ENCODE results near the gene TTLL12.
"Not testable (repeated sequence)": the region's sequence is repeated elsewhere in the genome, so short reads cannot be mapped to it uniquely, and the experiment has no call there.

Gene TTLL12

DNA sequence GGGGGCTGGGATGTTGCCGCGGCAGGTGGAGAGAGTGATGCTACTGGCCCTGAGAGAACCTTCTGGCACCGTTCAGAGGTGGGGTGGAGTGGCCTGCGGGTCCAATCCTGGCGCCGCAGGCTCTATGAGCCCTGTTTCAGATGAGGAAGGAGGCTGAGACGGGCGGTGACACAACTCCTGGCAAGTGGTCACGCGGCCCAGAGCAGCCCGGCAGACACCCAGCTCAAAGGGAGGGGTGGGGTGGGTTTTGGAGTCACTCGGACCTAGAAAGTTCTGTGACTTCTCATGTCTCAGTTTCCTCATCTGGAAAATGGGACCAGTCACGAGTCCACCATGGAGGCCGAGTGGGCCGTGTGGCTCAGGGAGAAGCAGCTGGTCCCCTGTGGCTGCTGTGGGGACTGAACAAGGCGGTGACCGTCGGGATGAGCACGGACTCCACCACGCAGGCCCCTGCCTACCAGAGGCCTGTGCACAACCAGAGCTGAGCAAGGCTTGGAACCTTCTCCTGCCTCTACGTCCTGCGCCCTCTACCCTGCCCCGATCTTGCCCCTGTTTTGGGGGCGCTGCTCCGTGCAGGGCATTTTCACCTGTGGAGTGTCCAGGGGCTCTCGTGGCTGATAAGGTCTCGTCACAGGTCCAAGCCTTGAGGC lies 31.9 kb downstream of the TTLL12 start:
- no peak for DNase-seq (ENCODE audit: low read depth in 2 of 2)

DNA sequence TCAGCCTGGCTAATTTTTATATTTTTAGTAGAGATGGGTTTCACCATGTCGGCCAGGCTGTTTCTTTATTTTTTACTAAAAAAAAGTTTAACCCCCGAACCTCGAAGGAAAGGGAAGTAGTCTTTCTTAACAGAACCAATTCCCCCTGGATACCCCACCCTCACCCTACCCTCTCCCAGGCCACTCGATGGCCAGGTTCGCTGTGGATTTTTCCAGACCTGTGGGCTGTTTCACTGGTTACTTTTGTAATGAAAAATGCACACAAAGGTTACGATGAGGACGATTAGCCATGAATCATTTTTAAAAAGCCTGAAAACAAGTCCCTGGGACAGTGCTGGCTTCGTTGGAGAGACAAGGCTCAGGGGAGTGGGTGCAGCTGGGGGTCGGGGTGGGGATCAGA lies 33.0 kb downstream of the TTLL12 start:
- DNase-seq (ENCODE audit: low read depth in 2 of 2): no peak

DNA sequence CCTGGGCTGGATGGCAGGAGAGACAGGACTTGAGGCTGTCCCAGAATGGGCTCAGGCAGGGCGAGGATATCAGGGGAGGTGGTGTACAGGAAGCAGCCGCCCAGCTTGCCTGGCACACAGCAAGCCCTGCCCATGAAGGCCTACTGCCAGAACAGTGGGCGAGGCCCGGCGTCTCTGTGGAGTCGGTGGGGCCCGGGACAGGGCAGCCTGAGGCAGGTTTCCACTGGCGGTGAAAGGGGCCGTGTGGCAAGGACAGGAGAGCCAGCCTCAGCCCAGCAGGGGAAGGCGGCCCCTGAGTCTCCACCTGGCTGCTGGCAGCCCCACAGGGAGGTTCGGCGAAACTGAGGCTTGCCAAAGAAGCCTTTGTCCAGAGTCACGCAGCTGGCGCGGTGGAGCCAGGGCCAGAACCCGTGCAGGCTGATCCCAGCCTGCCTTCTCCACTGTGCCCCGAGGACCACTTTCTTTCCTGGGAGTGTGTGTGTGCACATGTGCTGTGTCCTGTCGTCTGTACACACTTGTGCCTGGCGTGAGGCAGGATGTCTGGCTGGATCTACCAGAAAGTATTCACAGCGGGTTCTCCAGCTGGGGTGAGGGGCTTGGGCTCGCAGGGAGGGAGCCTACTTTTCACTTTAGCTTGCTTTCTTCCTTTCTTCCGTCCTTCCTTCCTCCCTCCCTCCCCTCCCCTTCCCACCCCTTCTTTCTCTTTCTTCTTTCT lies 34.4 kb downstream of the TTLL12 start:
- peak in 1 of 2 donors; percentile 34 for DNase-seq (ENCODE audit: low read depth in 2 of 2)

DNA sequence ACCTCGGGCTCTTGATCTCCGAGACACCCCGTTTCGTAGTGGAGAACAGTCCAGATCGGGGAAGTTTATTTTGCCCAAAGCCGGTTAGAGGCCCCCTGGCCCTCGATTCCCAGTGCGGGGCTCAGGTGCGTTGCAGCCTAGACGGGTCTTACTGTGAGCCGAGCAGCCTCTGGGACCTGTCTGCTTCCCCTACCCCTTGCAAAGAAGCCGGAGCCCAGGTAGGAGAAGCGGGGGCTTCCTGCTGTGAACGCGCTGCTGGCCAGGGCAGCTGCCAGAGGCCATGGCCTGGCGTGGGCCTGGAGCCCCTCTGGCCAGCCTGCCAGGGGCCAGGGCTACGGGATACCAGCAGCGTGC lies 35.0 kb downstream of the TTLL12 start:
- no peak for DNase-seq (ENCODE audit: low read depth in 2 of 2)

DNA sequence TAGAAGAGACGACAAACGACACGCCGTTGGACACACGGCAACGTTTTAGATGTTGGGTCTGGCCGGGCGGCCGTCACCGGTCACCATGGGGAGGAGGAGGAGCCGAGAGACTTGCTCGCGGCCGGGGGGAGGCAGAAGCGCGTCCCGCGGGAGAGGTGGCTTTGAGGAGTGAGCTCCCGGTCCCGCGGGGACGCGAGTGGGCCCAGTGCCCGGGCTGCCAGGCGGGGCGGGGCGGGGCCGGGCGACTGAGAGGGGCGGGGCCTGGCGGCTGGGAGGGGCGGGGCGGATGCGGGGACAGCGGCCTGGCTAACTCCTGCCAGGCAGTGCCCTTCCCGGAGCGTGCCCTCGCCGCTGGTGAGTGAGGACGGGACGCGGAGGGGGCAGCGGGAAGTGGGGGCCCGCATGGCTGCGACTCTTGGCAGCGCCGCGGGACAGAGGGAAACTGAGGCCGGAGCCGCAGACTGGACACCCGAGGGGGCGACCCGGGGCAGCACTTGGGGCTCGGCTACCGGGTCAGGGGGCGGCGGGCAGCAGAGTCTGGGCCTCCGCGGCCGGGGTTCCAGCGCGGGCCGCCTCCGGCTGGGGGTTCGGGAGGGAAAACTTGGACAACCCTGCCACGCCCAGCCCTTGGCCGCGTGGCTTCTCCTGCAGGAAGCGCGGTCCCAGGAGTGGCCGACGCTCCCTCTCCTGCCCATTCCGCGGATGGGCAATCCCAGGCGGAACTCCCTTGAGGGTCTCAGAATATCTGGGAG lies 35.5 kb downstream of the TTLL12 start, which contains the start of gene TSPO:
Gene TSPO (plus strand): TSS at position 309 of the 752 bp plus-strand sequence. CDS start 7,680 bp downstream, outside the sequence.
- DNase-seq (ENCODE audit: low read depth in 2 of 2): peak; percentile 17 to 19

DNA sequence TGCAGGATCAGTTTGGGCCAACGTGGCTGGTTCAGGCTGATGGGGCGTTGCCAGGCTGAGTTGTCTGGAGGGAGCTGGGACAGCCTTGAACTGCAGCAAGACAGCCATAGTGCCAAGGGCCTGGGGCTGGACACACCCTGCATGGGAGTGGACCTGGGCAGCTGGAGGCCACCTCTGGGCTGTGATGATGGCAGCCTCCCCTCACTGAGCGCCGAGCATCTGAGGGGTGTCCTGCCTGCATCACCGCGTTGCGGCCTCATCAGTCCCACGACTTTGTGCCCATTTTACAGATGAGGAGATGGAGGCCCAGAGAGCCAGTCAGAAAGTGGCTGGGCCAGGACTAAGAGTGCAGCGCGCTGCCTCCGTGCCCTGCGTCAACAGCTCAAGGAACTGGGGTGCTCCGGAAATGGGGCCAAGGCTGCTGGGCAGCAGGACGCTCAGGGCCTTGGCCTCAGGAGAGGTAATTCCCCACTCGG lies 36.2 kb downstream of the TTLL12 start:
- no peak for DNase-seq (ENCODE audit: low read depth in 2 of 2)

DNA sequence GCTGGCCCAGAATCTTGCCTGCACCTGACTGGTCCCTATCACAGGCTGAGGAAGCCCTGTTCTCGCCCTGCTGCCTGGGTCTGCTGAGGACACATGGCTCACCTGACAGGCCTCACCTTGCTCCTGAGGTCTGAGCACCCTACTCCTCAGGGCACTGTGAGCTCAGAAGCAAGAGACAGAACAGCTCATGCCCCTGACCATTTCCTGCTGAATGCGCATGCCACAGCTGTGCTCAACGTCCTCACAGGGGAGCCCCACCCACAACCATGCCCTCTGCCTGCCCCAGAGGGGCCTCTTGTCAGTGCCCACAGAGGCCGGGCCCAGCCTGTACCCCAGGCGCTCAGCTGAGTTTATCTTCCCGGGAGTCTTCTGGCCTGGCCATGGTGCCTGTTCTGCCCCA lies 38.4 kb downstream of the TTLL12 start:
- DNase-seq (ENCODE audit: low read depth in 2 of 2): no peak

DNA sequence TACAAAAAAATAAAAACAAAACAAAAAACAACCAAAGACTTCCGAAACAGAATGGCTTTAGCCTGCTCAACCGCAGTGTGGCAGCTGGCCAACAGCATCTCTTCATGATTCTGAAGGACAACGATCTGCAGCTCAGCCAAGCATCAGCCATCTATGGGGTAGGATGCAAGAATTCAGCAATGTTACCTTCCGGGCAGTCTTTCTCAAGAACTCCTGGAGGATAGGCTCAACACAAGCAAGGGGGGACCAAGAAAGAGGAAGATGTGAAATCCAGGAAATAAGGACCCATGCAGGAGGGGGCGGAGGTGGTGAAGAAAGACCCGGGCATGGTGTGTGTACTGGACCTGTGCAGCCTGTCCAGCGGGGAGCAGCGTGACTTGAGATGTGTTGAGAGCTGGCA lies 39.1 kb downstream of the TTLL12 start:
- DNase-seq (ENCODE audit: low read depth in 2 of 2): no peak

DNA sequence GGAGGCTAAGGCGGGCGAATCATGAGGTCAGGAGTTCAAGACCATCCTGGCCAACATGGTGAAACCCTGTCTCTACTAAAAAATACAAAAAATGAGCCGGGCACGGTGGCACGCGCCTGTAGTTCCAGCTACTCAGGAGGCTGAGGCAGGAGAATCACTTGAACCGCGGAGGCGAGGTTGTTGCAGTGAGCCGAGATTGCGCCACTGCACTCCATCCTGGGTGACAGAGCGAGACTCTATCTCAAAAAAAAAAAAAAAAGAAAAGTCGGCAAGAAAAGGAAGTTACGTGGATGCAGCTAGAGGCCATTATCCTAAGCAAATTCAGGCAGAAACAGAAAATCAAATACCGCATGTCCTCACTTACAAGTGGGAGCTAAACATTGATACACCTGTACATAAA lies 40.6 kb downstream of the TTLL12 start:
- DNase-seq (ENCODE audit: low read depth in 2 of 2): not testable (repeated sequence)

DNA sequence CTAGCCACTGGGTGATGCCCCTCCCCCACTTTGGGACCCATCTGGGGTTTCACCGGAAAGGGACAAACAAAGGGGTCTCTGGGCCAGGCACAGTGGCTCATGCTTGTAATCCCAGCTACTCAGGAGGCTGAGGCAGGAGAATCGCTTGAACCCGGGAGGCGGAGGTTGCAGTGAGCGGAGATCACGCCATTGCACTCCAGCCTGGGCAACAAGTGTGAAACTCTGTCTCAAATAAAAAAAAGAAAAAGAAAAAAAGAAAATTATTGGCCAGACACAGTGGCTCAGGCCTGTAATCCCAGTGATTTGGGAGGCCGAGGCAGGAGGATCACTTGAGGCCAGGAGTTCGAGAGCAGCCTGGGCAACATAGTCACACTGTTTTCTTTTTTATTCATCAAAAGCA lies 41.6 kb downstream of the TTLL12 start:
- DNase-seq (ENCODE audit: low read depth in 2 of 2): not testable (repeated sequence)

DNA sequence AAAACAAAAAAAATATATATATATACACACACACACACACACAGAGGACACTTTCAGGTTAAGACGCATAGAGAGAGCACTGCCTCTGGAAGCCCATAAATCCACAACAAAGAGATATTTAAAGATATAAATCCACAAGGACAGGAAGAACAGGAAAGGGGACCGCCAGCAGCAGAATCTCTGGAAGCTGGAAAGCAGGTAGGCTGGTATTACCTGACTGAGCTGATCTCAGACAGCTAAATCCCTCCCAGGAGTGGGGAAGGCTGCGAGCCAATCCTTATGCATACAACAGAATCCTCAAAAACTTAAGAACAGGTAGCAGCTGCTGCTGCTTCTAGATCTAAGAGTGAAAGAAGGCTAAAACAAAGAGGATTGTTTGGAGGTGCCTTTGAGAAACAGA lies 42.0 kb downstream of the TTLL12 start:
- no peak for DNase-seq (ENCODE audit: low read depth in 2 of 2)

DNA sequence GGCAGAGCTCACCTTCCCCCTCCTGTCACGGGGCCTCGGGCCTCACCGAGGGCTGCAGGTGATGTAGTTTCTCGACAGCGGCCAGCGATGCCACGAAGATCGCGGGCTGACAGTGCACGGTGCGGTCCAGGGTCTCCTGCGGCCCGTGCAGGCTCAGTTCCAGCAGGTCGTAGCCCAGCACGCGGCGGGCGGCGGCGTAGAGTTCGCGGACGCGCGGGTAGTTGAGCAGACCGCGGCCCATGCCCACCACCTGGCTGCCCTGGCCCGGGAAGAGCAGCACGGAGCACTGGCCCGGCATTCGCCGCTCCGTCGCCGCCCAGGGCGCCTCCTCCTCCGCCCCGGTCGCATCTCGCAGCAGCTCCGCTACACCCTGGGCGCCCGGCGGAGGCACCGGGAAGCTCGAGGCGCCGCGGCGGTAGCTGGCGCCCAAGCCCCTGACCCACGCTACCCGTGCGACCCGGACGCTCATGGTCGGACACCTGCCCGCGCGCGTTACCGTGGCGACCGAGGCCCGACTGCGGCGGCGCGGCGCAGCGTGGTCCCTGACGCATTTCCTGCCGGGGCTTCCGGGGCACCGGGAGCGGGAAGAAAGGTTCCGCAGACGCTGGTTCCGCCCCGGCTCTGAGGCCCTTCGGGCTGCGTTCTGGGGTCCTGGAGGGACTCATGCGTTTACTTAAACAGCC lies 43.9 kb downstream of the TTLL12 start, which contains the start of gene MCAT:
Gene MCAT (minus strand): TSS at position 519 of the 683 bp plus-strand sequence. CDS start 50 bp downstream, at position 469.
- DNase-seq (ENCODE audit: low read depth in 2 of 2): peak; percentile 61 to 66

DNA sequence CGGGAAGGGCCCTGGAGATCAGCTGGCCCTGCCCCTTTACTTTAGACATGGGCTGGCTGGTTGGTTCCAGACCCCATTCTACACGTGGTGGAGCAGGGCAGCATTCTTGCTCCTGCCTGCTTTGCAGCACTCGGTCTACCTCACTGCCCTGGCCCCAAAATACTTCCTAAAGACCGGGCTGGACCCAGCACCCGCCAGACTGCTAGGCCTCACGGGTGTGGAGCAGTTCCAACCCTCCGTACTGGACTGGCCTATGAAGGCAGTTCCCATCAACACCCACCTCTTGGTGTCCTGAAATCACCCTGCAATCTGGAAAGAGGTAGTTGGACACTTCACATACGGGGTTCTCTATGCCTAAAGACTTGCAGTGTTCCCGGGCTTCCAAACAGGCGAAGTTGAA lies 50.1 kb downstream of the TTLL12 start:
- DNase-seq (ENCODE audit: low read depth in 2 of 2): no peak

DNA sequence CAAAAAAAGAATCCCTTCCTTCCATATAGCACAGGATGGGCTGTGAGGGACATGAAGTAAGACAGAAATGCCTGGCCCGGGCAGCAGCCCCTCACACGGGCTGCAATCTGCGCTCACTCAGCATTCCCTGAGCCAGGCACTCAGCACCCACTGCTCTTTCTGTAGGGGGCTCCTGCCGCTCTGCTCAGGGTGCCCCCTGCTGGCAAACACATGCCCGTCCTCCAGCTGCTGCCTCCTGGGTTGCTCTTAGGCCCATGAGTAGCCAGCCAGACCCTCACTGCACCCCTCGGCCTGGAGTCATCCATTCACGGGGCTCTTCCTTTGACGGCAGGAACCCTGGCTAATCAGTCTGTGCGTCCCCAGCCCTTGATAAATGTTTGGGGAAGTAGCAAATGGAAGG lies 50.7 kb downstream of the TTLL12 start:
- DNase-seq (ENCODE audit: low read depth in 2 of 2): no peak

DNA sequence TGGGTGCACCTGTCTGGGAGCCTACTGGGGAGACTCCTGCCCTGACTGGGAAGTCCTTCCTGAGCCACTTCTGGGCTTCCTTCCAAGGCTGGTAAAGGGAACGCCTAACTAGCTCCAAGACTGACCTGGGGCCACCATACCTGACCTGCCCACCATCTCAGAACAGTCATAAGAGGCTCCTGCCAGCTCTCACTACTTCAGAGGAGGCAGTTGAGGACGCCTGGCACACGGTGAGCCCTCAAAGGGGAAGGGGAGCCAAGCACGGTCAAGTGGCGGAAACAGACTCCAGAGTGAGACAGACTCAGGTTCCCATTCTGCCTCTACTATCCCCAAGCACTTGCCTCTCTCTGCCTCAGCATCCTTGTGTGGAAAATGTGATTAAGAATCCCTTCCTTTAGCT lies 51.4 kb downstream of the TTLL12 start:
- DNase-seq (ENCODE audit: low read depth in 2 of 2): no peak

DNA sequence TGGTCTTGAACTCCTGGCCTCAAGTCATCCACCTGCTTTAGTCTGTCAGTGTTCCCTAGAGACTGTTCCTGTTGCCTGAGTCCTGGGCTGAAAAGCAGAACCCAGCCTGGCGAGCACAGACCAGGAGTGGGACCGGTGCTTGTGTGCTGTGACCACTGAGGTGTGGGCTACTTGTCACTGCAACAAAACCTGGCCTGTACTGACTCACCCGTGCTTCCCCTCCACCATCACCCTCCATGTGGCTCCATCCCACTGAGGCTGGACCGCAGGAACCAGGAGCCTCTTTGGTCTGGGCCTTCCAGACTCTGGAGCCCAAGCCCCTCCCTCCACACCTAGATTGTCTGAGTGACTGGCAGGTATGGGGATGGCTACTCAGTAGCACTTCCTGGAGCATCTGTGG lies 52.4 kb downstream of the TTLL12 start:
- DNase-seq (ENCODE audit: low read depth in 2 of 2): no peak

DNA sequence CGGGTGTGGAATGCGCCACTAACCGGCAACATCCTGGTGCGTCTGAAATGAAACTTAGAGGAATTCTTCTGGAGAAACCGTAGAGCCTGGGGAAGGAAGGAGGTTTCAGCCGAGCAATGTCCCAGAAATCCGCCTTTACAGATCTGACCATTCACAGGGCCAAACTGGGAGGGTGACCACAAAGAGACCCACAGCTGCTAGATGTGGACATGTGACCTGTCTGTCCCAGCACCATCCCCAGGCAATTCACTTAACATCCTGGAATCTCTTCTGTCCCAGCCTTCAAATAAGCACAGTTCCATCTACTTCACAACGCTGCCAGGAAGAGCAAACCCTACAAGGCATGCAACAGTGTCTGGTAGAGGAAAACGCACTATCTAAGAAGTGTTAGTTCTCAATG lies 53.5 kb downstream of the TTLL12 start:
- no peak for DNase-seq (ENCODE audit: low read depth in 2 of 2)

DNA sequence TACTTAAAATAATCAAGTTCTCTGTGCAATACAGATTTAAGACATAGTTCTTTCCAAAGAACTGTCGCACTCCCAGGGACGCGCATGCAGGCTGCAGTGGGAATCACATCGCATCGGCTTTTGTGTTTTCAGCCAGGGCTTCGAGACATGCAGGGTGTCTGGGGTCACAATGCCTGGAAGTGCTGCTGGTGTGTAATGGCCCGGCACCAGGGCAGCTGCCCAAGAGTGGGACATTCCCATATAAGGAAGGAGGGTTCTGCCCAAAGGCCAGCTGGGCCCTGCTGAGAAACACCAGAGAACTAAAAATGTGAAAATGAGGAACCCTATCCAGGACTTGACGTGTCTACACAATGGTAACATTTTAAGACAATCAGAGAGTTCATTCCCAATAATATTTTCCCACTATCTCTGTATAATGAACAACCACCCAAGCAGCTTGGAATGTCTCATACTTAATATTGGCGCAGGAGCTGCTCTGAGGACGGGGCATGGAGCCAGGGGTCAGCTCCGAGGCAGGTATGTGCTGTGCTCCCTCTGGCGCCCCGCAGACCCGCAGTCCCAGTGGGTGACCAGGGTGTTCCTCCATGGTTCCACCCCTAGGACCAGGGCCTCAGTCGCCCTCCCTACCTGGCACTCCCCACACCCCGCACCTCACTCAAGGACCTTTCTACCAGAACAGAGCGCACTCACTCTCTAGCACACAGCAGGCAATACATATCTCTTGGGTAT lies 55.0 kb downstream of the TTLL12 start:
- DNase-seq (ENCODE audit: low read depth in 2 of 2): no peak

DNA sequence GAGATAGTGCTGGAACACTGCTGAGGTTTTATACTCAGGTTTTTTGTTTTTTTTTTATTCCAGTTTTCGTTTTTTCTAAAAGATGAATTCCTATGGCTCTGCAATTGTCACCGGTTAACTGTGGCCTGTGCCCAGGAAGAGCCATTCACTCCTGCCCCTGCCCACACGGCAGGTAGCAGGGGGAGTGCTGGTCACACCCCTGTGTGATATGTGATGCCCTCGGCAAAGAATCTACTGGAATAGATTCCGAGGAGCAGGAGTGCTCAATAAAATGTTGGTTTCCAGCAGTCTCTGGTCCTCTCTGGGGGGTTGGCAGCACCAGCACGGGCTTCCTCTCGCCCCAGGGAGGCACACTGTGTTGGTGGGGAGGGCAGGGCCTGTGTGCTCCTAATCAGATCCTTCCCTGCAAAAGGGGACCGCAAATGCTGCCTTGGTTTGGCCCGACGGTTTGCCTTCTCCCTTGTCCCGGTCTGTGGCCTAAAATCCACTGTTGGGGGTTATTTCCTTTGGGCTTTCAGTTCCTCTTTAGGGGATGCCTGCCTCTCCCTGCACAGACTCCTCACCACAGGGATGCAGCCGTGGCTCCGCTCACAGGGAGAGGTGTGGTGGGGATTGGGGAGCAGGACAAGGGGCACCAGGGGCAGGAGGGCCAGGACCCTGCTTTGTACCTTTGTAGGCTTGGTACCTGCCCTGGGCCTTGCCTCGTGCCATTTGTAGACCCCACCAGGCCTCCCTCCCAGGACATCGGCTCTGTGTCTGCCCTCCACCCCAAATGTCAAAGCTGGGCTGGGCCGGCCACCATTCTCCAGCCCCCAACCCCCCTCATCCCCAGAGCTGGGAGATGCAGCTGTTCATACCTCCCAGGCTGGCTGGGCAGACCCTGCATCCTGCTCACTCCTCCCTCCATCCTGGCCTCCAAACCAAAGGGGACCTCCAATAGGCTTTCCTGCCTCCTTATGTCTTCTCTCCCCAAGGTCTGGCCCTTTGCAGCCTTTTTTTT lies 57.2 kb downstream of the TTLL12 start:
- no peak for DNase-seq (ENCODE audit: low read depth in 2 of 2)

DNA sequence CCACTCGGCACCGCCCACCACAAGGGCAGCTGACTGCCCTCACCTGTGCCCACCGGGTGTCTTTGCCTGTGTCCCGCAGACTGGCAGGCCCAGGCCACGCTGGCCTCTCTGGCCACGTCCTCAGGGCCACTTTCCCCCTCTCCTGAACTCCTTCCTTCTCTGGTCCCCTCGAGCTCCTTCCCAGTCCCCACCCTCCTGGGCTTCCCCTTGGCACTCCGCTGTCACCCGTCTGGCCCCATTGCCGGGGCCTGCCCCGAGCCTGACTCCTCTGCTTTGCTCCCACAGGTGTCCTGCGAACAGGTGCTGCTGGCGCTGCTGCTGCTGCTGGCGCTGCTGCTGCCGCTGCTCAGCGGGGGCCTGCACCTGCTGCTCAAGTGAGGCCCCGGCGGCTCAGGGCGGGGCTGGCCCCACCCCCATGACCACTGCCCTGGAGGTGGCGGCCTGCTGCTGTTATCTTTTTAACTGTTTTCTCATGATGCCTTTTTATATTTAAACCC lies 58.0 kb downstream of the TTLL12 start:
- no peak for DNase-seq (ENCODE audit: low read depth in 2 of 2)

Measured in activated CD8-positive, alpha-beta memory T cell treated with anti-CD3 and anti-CD28 coated beads for 4 hours (primary cell).